GM23248 (cell line): ENCODE results near the gene PTPN5. TPM values are rescaled to one million over a fixed set of nuclear protein-coding genes. Genes with fewer than 3 reads are reported as not detected.

ENCODE experiments used
- DNase-seq: peaks from one replicate; pipeline ENCODE4 v3.0.0-alpha.2; 2015
- H2AFZ ChIP-seq: fragments of 200-600 bp; sonication (generic); 2 replicates; pipeline ENCODE4 v1.6.1; 2016; ENCODE audit warnings: antibody characterized with exemption
- H3F3A ChIP-seq: fragments of 200-600 bp; sonication (generic); 2 replicates; pipeline ENCODE4 v1.6.1; 2016; ENCODE audit warnings: mild to moderate bottlenecking, antibody characterized with exemption, mixed run types; ENCODE audit not compliant: insufficient read depth
- H3K27ac ChIP-seq: fragments of 200-600 bp; sonication (generic); 2 replicates; pipeline ENCODE4 v1.5.1; 2016; ENCODE audit warnings: mild to moderate bottlenecking
- H3K27me3 ChIP-seq: fragments of 200-600 bp; sonication (generic); replicated peaks from 2 replicates; pipeline ENCODE4 v1.6.1; 2016; ENCODE audit warnings: mild to moderate bottlenecking; ENCODE audit not compliant: insufficient read depth
- H3K36me3 ChIP-seq: fragments of 200-600 bp; sonication (generic); 2 replicates; pipeline ENCODE4 v1.6.1; 2016; ENCODE audit warnings: low read depth, mild to moderate bottlenecking
- H3K4me1 ChIP-seq: fragments of 200-600 bp; sonication (generic); 2 replicates; pipeline ENCODE4 v1.6.1; 2016; ENCODE audit warnings: mild to moderate bottlenecking; ENCODE audit not compliant: insufficient read depth
- H3K4me2 ChIP-seq: fragments of 200-600 bp; sonication (generic); one replicate; pipeline ENCODE4 v1.6.1; 2016; ENCODE audit warnings: mild to moderate bottlenecking; ENCODE audit not compliant: unreplicated experiment
- H3K4me3 ChIP-seq: fragments of 200-600 bp; sonication (generic); 2 replicates; pipeline ENCODE4 v1.5.1; 2016; ENCODE audit warnings: mild to moderate bottlenecking
- H3K79me2 ChIP-seq: fragments of 200-600 bp; sonication (generic); 2 replicates; pipeline ENCODE4 v1.6.1; 2016; ENCODE audit warnings: mild to moderate bottlenecking; ENCODE audit not compliant: insufficient read depth
- H3K9ac ChIP-seq: fragments of 200-600 bp; sonication (generic); 2 replicates; pipeline ENCODE4 v1.6.1; 2016; ENCODE audit warnings: mild to moderate bottlenecking
- H3K9me2 ChIP-seq: fragments of 200-600 bp; sonication (generic); 2 replicates; pipeline ENCODE4 v1.6.1; 2016; ENCODE audit warnings: mixed run types, mild to moderate bottlenecking, moderate library complexity; ENCODE audit not compliant: insufficient read depth
- H3K9me3 ChIP-seq: fragments of 200-600 bp; sonication (generic); one replicate; pipeline ENCODE4 v1.6.1; 2017; ENCODE audit warnings: low read depth
- H4K20me1 ChIP-seq: fragments of 200-600 bp; sonication (generic); 2 replicates; pipeline ENCODE4 v1.6.0; 2016; ENCODE audit not compliant: insufficient read depth
- EZH2 ChIP-seq: fragments of 200-600 bp; sonication (generic); IDR thresholded peaks from 2 replicates; pipeline ENCODE4 v1.6.1; 2018; ENCODE audit warnings: antibody characterized with exemption, mild to moderate bottlenecking; ENCODE audit not compliant: insufficient read depth, poor library complexity, severe bottlenecking
- EZH2phosphoT487 ChIP-seq: fragments of 200-600 bp; sonication (generic); IDR thresholded peaks from 2 replicates; pipeline ENCODE4 v1.6.1; 2018; ENCODE audit warnings: antibody characterized with exemption, moderate library complexity, mild to moderate bottlenecking, low read depth; ENCODE audit not compliant: insufficient read depth
- WGBS, 2 experiments: methylation state at CpG; one replicate each; pipeline ENCODE4 v1.1.6; 2015 to 2017; ENCODE audit warnings: low lambda C conversion rate in 2 of 2, low coverage in 1 of 2; ENCODE audit errors: missing lambda C conversion rate in 2 of 2; 5-methylcytosine and 5-hydroxymethylcytosine counted together
- in situ Hi-C: fragments of 300-500 bp; cut with MboI; formaldehyde crosslinking; loops from 2 replicates; pipeline ENCODE4 v1.15.0; 2020
- polyA plus RNA-seq: library from polyadenylated mRNA; unstranded; fragments of >200 nt; fragmentation: Nextera tagmentation; extraction: Ambion mirVana; gene quantifications from 2 replicates; pipeline ENCODE4 v1.2.1, GENCODE V29; 2016
- total RNA-seq: library from RNA; depleted of rRNA; stranded (reverse); fragments of >200 nt; shearing (Covaris generic); gene quantifications from 2 replicates; pipeline ENCODE4 v1.2.3, GENCODE V29; 2014

Gene PTPN5
- total and polyA plus RNA-seq, 2 experiments from 2014 or later, result not detected

DNA sequence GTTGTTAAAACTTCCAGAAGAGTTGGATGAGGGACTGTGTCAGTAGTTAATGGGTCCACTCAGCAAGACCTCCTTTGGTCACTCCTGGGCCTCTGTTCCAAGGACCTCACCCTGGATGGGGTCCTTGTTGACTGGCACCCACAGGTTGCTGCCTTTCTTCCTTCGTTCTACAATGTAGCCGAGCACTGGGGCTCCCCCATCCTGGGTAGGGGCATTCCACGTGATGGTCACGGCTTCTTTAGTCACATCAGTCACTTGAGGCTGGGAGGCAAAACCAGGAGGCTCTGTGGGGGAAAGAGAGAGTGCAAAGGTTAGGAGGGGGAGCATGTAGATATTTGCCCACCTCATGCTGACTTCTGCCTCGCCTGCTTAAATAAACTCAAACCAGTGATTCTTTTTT lies 81.1 kb downstream of the PTPN5 start:
- 60 to 64% methylated on average over 5 of the region's 5 CpGs for WGBS, 2 experiments
- peaks cover 14% of the 10 kb centered on the region for H3K27me3 ChIP-seq
- no peaks in the 10 kb centered on the region for H3K79me2 ChIP-seq
- no peaks in the 10 kb centered on the region for H4K20me1 ChIP-seq
- no peaks in the 10 kb centered on the region for H3F3A ChIP-seq
- no peaks in the 10 kb centered on the region for H3K9me3 ChIP-seq
- H3K4me3 ChIP-seq, result no peak overlapping the region
- H3K36me3 ChIP-seq, result no peaks in the 10 kb centered on the region
- H3K9me2 ChIP-seq, result no peaks in the 10 kb centered on the region
- no peak for TF ChIP-seq EZH2
- TF ChIP-seq EZH2phosphoT487, result no peak
- no peak for DNase-seq
- H3K9ac ChIP-seq, result no peak overlapping the region
- H2AFZ ChIP-seq, result no peak overlapping the region
- in situ Hi-C loops, result no loop called here
- H3K4me1 ChIP-seq, result no peaks in the 10 kb centered on the region
- H3K4me2 ChIP-seq, result no peak overlapping the region
- no peak overlapping the region for H3K27ac ChIP-seq

DNA sequence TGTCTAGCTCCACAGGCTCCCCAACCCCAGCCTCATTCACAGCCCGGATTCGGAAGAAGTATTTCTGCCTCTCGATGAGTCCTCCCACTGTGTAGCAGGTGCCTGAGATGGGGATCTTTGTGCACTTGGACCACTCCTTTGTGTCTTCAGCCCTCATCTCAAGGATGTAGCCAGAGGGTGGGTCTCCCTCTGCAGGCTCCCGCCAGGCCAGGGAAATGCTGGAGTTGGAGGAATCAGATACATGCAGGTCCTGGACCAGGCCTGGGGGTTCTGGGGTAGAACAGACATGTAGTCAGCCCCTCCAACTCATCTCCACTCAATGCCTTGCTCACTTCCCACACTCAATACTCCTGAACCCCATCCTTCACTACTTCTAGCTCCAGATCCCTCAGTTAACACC lies 82.2 kb downstream of the PTPN5 start:
- DNase-seq, result no peak
- Histone ChIP-seq H3K27ac (no peak overlapping the region), H3K4me1 (no peaks in the 10 kb centered on the region), H3K79me2 (no peaks in the 10 kb centered on the region), H3K9me3 (no peaks in the 10 kb centered on the region), H4K20me1 (no peaks in the 10 kb centered on the region), H3K4me2 (no peak overlapping the region), H3K9me2 (no peaks in the 10 kb centered on the region), H3K36me3 (no peaks in the 10 kb centered on the region), H3K27me3 (peaks cover 14% of the 10 kb centered on the region), H3F3A (no peaks in the 10 kb centered on the region), H3K9ac (no peak overlapping the region), H3K4me3 (no peak overlapping the region), H2AFZ (no peak overlapping the region)
- in situ Hi-C loops, result no loop called here
- 66 to 75% methylated on average over 4 of the region's 4 CpGs for WGBS, 2 experiments
- TF ChIP-seq EZH2 (no peak), EZH2phosphoT487 (no peak)

DNA sequence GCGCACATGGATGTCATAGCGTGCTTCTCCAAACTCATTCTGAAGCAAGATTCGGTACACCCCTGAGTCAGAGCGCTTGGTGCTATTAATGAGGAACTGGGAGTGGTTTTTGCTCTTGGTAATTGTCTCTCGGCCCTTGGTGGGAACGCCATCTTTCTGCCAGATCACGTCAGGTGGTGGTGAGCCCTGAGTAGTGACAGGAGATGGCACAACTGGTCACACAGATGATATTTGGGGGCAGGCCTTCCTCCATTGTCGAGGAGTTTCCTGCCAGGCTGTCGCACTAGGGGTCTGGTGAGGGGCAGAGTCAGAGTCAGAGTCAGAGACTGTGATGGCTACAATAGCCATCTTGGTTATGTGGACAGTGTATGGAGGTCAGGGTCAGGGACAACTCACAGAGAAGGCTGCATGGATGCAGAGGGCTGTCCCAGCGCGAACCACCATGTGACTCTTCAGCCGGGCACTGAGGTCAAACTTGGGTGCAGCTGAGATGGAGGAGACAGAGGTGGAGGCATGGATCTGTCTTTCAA lies 83.7 kb downstream of the PTPN5 start:
- no peak overlapping the region for H3K27ac ChIP-seq
- no peaks in the 10 kb centered on the region for H3K36me3 ChIP-seq
- H3K9me2 ChIP-seq, result no peaks in the 10 kb centered on the region
- H2AFZ ChIP-seq, result no peak overlapping the region
- H3F3A ChIP-seq, result no peaks in the 10 kb centered on the region
- WGBS, 2 experiments, result 78% methylated on average over 12 of the region's 12 CpGs
- no peaks in the 10 kb centered on the region for H4K20me1 ChIP-seq
- H3K27me3 ChIP-seq, result peaks cover 14% of the 10 kb centered on the region
- TF ChIP-seq EZH2 (no peak), EZH2phosphoT487 (no peak)
- H3K9ac ChIP-seq, result no peak overlapping the region
- H3K9me3 ChIP-seq, result no peaks in the 10 kb centered on the region
- H3K4me3 ChIP-seq, result no peak overlapping the region
- in situ Hi-C loops, result no loop called here
- no peak overlapping the region for H3K4me2 ChIP-seq
- no peaks in the 10 kb centered on the region for H3K79me2 ChIP-seq
- no peak for DNase-seq
- H3K4me1 ChIP-seq, result no peaks in the 10 kb centered on the region

DNA sequence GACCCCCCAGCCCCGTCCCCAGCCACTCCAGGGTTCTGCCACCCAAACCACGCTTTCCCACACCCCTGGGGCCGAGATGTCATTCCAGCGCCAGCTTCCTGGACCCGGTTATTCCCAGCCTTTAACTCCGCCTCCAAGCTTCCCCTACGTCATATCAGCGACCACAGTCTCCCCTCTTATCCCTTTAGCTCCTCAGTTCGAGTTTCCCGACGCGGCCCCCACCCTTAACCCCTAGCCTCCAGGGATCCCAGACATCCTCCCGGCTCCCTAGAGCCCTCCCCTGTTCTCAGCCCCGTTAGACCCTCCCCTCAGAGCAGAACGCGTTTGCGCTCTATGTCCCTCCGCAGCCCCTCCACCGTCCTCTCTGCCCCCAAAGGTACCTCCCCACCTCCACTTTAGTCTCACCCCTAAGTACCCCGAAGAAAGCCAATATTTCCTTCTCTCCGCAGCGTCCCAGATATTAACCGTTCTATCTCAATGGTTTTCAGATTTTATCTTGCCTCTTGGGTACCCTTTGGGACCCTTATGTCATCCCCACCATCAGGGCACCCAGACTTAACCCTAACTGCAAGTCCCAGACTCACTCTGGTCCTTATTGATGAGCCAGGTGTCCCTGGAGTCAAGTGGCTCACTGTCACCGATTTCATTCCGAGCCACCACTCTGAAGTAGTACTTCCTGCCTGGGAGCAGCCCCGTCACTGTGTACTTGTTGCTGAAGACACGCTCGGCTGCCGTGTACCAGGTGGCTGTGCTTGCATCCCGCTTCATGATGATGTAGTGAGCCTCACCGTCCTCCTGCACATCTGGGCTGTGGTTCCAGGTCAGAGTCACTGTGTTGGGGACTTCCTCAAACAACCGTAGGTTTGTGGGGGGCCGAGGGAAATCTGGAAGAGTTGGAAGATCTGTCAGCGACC lies 85.0 kb downstream of the PTPN5 start:
- Histone ChIP-seq H3K4me1 (no peaks in the 10 kb centered on the region), H3K27me3 (peaks cover 14% of the 10 kb centered on the region), H3K79me2 (no peaks in the 10 kb centered on the region), H3K9ac (no peak overlapping the region), H3K4me3 (peak overlapping the region; percentile 49; the same call in 1 of the 2 replicates), H3K4me2 (no peak overlapping the region), H3K9me2 (no peaks in the 10 kb centered on the region), H4K20me1 (no peaks in the 10 kb centered on the region), H3F3A (no peaks in the 10 kb centered on the region), H3K36me3 (no peaks in the 10 kb centered on the region), H3K27ac (no peak overlapping the region), H3K9me3 (no peaks in the 10 kb centered on the region), H2AFZ (peak overlapping the region; percentile 74)
- DNase-seq, result peak; percentile 26
- no peak for TF ChIP-seq EZH2phosphoT487
- no peak for TF ChIP-seq EZH2
- 15% methylated on average over 32 to 34 of the region's 34 CpGs for WGBS, 2 experiments
- in situ Hi-C loops, result no loop called here
